HCT116 (cell line): ENCODE data around the gene C1orf53. TPM values are rescaled to one million over a fixed set of nuclear protein-coding genes. Genes with fewer than 3 reads are reported as not detected.
"Not testable (repeated sequence)": the region's sequence is repeated elsewhere in the genome, so short reads cannot be mapped to it uniquely, and the experiment has no call there.

ENCODE experiments used
- ATAC-seq: fragments of 200-7000 bp; cut with Tn5 transposase; 2 replicates; pipeline ENCODE4 v1.9.1; 2020; ENCODE audit warnings: mild to moderate bottlenecking, moderate library complexity
- BruUV-seq: library from RNA; stranded (reverse); fragments of 400-500 nt; replicated peaks from 2 replicates; lab custom pipeline; 2021; lab: Mats Ljungman, UMichigan
- CTCF ChIA-PET: fragments of 300-600 bp; sonication (Branson Sonifier 250); formaldehyde crosslinking; loops from one replicate; lab custom pipeline; 2021; ENCODE audit warnings: antibody characterized with exemption; lab: Charles Lee
- POLR2A ChIA-PET: fragments of 300-600, 350-600 bp; sonication (Branson Sonifier 250); formaldehyde crosslinking; loops from one replicate; lab custom pipeline; 2021; ENCODE audit warnings: antibody characterized with exemption; lab: Charles Lee
- RAD21 ChIA-PET, 2 experiments: fragments of 300-600 bp; sonication (Branson Sonifier 250); formaldehyde crosslinking; loops; one replicate each; lab custom pipeline; 2023; ENCODE audit warnings: low total read pairs in 2 of 2; ENCODE audit not compliant: uncharacterized antibody in 2 of 2, unreplicated experiment in 2 of 2, low non-redundant PET in 1 of 2; lab: Charles Lee
- DNase-seq: peaks from one replicate; pipeline ENCODE4 v3.0.0-alpha.2; 2010; ENCODE audit warnings: low read depth, low spot score
- H2AFZ ChIP-seq: fragments of 200-600 bp; shearing (Covaris generic), sonication (generic); 2 replicates; pipeline ENCODE4 v1.6.1; 2017; ENCODE audit warnings: low read depth, mixed run types, mixed read lengths, antibody characterized with exemption, low read length; ENCODE audit not compliant: poor library complexity, severe bottlenecking
- H3K27ac ChIP-seq: 2 replicates; pipeline ENCODE4 v1.5.1; 2012; ENCODE audit warnings: low read depth, low read length
- H3K27me3 ChIP-seq: fragments of 200-600 bp; sonication (generic); 2 replicates; pipeline ENCODE4 v1.6.1; 2016; ENCODE audit warnings: mixed run types, low read length, mixed read lengths; ENCODE audit not compliant: insufficient read depth
- H3K36me3 ChIP-seq, 2 experiments: fragments of 200-500 bp in 1 of 2; fragments of 200-600 bp in 1 of 2; sonication (Bioruptor generic) in 1 of 2; sonication (generic) in 1 of 2; 2 replicates each; pipeline versions ENCODE4 v1.5.1 to v1.6.1; 2014 to 2016; ENCODE audit warnings: low read length in 2 of 2, inconsistent platforms in 1 of 2, mixed read lengths in 1 of 2, mixed run types in 1 of 2; ENCODE audit not compliant: insufficient read depth in 2 of 2, control insufficient read depth in 1 of 2
- H3K4me1 ChIP-seq, 2 experiments: fragments of 200-600 bp in 1 of 2; sonication (generic) in 1 of 2; 2 replicates each; pipeline versions ENCODE4 v1.5.1 to v1.6.1; 2012 to 2017; ENCODE audit warnings: low read length in 2 of 2, inconsistent platforms in 1 of 2, mild to moderate bottlenecking in 1 of 2, mixed read lengths in 1 of 2, mixed run types in 1 of 2, moderate library complexity in 1 of 2; ENCODE audit not compliant: insufficient read depth in 2 of 2, control insufficient read depth in 1 of 2
- H3K4me2 ChIP-seq: fragments of 200-600 bp; sonication (generic); 2 replicates; pipeline ENCODE4 v1.6.1; 2017; ENCODE audit warnings: mixed run types, low read length, mixed read lengths
- H3K4me3 ChIP-seq, 2 experiments: fragments of 200-600 bp in 1 of 2; sonication (generic) in 1 of 2; replicated peaks in 1 of 2; 2 replicates each; pipeline ENCODE4 v1.5.1; 2011 to 2016; ENCODE audit warnings: low read length in 2 of 2, control low read depth in 1 of 2, low read depth in 1 of 2, mild to moderate bottlenecking in 1 of 2, mixed read lengths in 1 of 2, mixed run types in 1 of 2
- H3K79me2 ChIP-seq: fragments of 200-600 bp; sonication (generic); 2 replicates; pipeline ENCODE4 v1.6.1; 2017; ENCODE audit warnings: mild to moderate bottlenecking, mixed run types, low read length, moderate library complexity, mixed read lengths; ENCODE audit not compliant: insufficient read depth
- H3K9ac ChIP-seq: fragments of 200-600 bp; sonication (generic); 2 replicates; pipeline ENCODE4 v1.6.1; 2016; ENCODE audit warnings: low read length, mixed read lengths
- H3K9me2 ChIP-seq: fragments of 200-600 bp; sonication (generic), shearing (Covaris generic); 2 replicates; pipeline ENCODE4 v1.6.1; 2017; ENCODE audit warnings: mixed run types, mild to moderate bottlenecking, moderate library complexity; ENCODE audit not compliant: insufficient read depth
- H3K9me3 ChIP-seq, 2 experiments: fragments of 200-500 bp in 1 of 2; fragments of 200-600 bp in 1 of 2; sonication (Bioruptor generic) in 1 of 2; sonication (generic) in 1 of 2; 2 replicates each; pipeline ENCODE4 v1.6.1; 2014 to 2017; ENCODE audit warnings: low read length in 2 of 2, mixed read lengths in 2 of 2, inconsistent platforms in 1 of 2, low read depth in 1 of 2, mild to moderate bottlenecking in 1 of 2, mixed run types in 1 of 2, moderate library complexity in 1 of 2; ENCODE audit not compliant: control insufficient read depth in 1 of 2, insufficient read depth in 1 of 2
- H4K20me1 ChIP-seq: fragments of 200-600 bp; sonication (generic), shearing (Covaris generic); 2 replicates; pipeline ENCODE4 v1.6.1; 2017; ENCODE audit warnings: mixed run types, mild to moderate bottlenecking, moderate library complexity; ENCODE audit not compliant: insufficient read depth
- EGR1 ChIP-seq: IDR thresholded peaks from 2 replicates; pipeline ENCODE4 v1.6.1; 2012; ENCODE audit warnings: low read depth
- EZH2phosphoT487 ChIP-seq: fragments of 200-600 bp; IDR thresholded peaks from 2 replicates; pipeline ENCODE4 v1.6.1; 2018; ENCODE audit warnings: antibody characterized with exemption, borderline replicate concordance
- JUND ChIP-seq: IDR thresholded peaks from 2 replicates; pipeline ENCODE4 v1.6.1; 2012
- POLR2AphosphoS5 ChIP-seq: IDR thresholded peaks from 2 replicates; pipeline ENCODE4 v1.6.1; 2011; ENCODE audit warnings: mild to moderate bottlenecking, low read depth, low read length, moderate library complexity
- SIN3A ChIP-seq: IDR thresholded peaks from 2 replicates; pipeline ENCODE4 v1.6.1; 2012; ENCODE audit warnings: low read depth
- SP1 ChIP-seq: IDR thresholded peaks from 2 replicates; pipeline ENCODE4 v1.6.1; 2012; ENCODE audit warnings: low read depth
- SRF ChIP-seq: IDR thresholded peaks from 2 replicates; pipeline ENCODE4 v1.6.1; 2012; ENCODE audit warnings: low read depth
- ZNF274 ChIP-seq: fragments of 200-500 bp; sonication (Bioruptor generic); IDR thresholded peaks from 2 replicates; pipeline ENCODE4 v1.6.1; 2014; ENCODE audit warnings: mild to moderate bottlenecking, low read depth, low read length, inconsistent platforms
- intact Hi-C: fragments of 100-400 bp; cut with micrococcal nuclease; formaldehyde crosslinking; loops from 2 replicates; pipeline ENCODE4 v1.10.0; 2022
- total RNA-seq: library from RNA; stranded (reverse); gene quantifications from one replicate; pipeline ENCODE4 v1.2.1, GENCODE V29; 2021; ENCODE audit not compliant: unreplicated experiment
- TF ChIP-seq, protein P1 (sequence below): IDR thresholded peaks from 2 replicates; pipeline ENCODE4 v1.6.1; 2012; ENCODE audit warnings: low read depth
- TF ChIP-seq, protein P2 (sequence below): IDR thresholded peaks from 2 replicates; pipeline ENCODE4 v1.6.1; 2012
- TF ChIP-seq, protein P3 (sequence below): IDR thresholded peaks from 2 replicates; pipeline ENCODE4 v1.6.1; 2011; ENCODE audit warnings: mild to moderate bottlenecking, low read length, moderate library complexity; ENCODE audit not compliant: insufficient replicate concordance; ENCODE audit errors: extremely low read depth
- TF ChIP-seq, protein P4 (sequence below), 3 experiments: fragments of 200-600 bp in 1 of 3; sonication (generic) in 1 of 3; IDR thresholded peaks in 2 of 3; conservative IDR thresholded peaks in 1 of 3; 2 replicates each; pipeline ENCODE4 v1.5.1; 2012 to 2017; ENCODE audit warnings: low read depth in 2 of 3, low read length in 2 of 3, antibody characterized with exemption in 1 of 3, borderline replicate concordance in 1 of 3, control low read depth in 1 of 3, mild to moderate bottlenecking in 1 of 3, mixed read lengths in 1 of 3, mixed run types in 1 of 3, moderate library complexity in 1 of 3; ENCODE audit not compliant: insufficient read depth in 1 of 3

C1orf53 gene
- total RNA-seq, 1 experiment from 2014 or later: 4.2 TPM

DNA sequence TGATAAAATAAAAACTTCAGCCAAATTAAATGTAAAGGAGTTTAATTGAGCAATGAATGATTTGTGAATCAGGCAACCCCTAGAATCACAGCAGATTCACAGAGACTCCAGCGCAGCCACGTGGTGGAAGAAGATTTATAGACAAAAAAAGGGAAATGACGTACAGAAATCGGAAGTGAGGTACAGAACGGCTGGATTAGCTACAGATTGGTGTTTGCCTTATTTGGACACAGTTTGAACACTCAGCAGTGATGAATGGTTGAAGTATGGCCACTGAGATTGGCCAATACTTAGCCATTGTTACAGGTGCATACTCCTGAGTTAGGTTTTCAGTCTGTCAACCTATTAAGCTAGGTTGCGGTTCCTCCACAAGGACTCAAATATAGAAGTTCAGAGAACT, 51.0 kb downstream of the C1orf53 start:
- ATAC-seq, RAD21 ChIA-PET, BruUV-seq, H3K9me2 ChIP-seq, H3K79me2 ChIP-seq, H4K20me1 ChIP-seq, H3K27ac ChIP-seq, POLR2A ChIA-PET, CTCF ChIA-PET, H3K4me1 ChIP-seq, DNase-seq, H3K9ac ChIP-seq, H3K27me3 ChIP-seq, H3K4me3 ChIP-seq, H2AFZ ChIP-seq, H3K9me3 ChIP-seq, intact Hi-C loops, H3K36me3 ChIP-seq, H3K4me2 ChIP-seq: not testable (repeated sequence)

DNA sequence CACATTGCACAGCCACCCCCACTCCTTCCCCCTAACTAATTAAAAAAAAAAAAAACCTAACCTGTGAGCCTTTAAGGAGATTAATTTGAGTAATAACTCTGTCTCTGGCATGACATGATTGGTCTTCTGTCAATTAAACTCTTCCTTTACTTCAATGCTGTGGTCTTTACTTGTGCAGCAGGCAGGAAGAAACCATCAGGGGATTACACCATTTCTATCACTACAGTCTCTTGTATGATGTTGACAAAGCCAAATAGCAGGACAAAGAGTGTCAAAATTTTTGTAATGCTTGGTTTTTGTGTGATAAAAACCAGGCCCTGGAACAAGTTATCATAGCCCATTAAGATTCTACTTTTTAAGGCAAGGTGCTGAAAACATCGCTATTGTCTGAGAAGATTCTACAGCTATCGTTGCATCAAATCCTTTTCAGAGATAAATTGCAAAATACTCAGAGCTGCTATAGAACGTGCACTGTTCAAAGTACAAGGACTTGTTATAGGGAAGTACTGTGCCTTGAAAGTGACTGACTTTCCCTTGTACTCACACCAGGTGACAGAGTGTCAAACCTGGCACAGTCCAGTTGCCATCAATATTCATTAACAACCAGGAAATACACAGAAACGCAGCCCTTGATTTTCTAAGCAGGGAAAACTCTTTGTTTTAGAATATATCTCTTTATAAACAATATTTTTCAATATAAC, 52.4 kb downstream of the C1orf53 start:
- Histone ChIP-seq H3K9me3 (no peaks in the 10 kb centered on the region), H3K4me2 (no peak overlapping the region), H2AFZ (no peak overlapping the region), H3K27me3 (no peaks in the 10 kb centered on the region), H3K4me3 (no peak overlapping the region), H3K27ac (no peak overlapping the region), H3K79me2 (no peaks in the 10 kb centered on the region), H3K9me2 (no peaks in the 10 kb centered on the region), H3K9ac (no peak overlapping the region), H3K4me1 (no peaks in the 10 kb centered on the region), H3K36me3 (no peaks in the 10 kb centered on the region), H4K20me1 (no peaks in the 10 kb centered on the region)
- RAD21 ChIA-PET: no interaction called here
- intact Hi-C loops: no loop called here
- no peak for ATAC-seq
- DNase-seq: no peak
- CTCF ChIA-PET: no interaction called here
- no TSS peak for BruUV-seq
- POLR2A ChIA-PET: no interaction called here
- TF ChIP-seq ZNF274 (no peak), EGR1 (no peak), SP1 (no peak), EZH2phosphoT487 (no peak), JUND (no peak), SIN3A (no peak), POLR2AphosphoS5 (no peak), SRF (no peak)
- TF ChIP-seq, protein P1, sequence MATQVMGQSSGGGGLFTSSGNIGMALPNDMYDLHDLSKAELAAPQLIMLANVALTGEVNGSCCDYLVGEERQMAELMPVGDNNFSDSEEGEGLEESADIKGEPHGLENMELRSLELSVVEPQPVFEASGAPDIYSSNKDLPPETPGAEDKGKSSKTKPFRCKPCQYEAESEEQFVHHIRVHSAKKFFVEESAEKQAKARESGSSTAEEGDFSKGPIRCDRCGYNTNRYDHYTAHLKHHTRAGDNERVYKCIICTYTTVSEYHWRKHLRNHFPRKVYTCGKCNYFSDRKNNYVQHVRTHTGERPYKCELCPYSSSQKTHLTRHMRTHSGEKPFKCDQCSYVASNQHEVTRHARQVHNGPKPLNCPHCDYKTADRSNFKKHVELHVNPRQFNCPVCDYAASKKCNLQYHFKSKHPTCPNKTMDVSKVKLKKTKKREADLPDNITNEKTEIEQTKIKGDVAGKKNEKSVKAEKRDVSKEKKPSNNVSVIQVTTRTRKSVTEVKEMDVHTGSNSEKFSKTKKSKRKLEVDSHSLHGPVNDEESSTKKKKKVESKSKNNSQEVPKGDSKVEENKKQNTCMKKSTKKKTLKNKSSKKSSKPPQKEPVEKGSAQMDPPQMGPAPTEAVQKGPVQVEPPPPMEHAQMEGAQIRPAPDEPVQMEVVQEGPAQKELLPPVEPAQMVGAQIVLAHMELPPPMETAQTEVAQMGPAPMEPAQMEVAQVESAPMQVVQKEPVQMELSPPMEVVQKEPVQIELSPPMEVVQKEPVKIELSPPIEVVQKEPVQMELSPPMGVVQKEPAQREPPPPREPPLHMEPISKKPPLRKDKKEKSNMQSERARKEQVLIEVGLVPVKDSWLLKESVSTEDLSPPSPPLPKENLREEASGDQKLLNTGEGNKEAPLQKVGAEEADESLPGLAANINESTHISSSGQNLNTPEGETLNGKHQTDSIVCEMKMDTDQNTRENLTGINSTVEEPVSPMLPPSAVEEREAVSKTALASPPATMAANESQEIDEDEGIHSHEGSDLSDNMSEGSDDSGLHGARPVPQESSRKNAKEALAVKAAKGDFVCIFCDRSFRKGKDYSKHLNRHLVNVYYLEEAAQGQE: no peak
- TF ChIP-seq, protein P2, sequence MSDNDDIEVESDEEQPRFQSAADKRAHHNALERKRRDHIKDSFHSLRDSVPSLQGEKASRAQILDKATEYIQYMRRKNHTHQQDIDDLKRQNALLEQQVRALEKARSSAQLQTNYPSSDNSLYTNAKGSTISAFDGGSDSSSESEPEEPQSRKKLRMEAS: no peak
- TF ChIP-seq, protein P3, sequence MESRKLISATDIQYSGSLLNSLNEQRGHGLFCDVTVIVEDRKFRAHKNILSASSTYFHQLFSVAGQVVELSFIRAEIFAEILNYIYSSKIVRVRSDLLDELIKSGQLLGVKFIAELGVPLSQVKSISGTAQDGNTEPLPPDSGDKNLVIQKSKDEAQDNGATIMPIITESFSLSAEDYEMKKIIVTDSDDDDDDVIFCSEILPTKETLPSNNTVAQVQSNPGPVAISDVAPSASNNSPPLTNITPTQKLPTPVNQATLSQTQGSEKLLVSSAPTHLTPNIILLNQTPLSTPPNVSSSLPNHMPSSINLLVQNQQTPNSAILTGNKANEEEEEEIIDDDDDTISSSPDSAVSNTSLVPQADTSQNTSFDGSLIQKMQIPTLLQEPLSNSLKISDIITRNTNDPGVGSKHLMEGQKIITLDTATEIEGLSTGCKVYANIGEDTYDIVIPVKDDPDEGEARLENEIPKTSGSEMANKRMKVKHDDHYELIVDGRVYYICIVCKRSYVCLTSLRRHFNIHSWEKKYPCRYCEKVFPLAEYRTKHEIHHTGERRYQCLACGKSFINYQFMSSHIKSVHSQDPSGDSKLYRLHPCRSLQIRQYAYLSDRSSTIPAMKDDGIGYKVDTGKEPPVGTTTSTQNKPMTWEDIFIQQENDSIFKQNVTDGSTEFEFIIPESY: no peak
- TF ChIP-seq, protein P4, sequence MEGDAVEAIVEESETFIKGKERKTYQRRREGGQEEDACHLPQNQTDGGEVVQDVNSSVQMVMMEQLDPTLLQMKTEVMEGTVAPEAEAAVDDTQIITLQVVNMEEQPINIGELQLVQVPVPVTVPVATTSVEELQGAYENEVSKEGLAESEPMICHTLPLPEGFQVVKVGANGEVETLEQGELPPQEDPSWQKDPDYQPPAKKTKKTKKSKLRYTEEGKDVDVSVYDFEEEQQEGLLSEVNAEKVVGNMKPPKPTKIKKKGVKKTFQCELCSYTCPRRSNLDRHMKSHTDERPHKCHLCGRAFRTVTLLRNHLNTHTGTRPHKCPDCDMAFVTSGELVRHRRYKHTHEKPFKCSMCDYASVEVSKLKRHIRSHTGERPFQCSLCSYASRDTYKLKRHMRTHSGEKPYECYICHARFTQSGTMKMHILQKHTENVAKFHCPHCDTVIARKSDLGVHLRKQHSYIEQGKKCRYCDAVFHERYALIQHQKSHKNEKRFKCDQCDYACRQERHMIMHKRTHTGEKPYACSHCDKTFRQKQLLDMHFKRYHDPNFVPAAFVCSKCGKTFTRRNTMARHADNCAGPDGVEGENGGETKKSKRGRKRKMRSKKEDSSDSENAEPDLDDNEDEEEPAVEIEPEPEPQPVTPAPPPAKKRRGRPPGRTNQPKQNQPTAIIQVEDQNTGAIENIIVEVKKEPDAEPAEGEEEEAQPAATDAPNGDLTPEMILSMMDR (IDR thresholded peaks at IDR 0.05 in 2 of 3, conservative IDR thresholded peaks at IDR 0.05 in 1 of 3; ENCODE audit: borderline replicate concordance in 1 of 3, insufficient read depth in 1 of 3, low read depth in 2 of 3, low read length in 2 of 3): no peak
